NCI-H2196 treated with DMSO at 0.1 percent for 48 hours (cell line): Measurements from ENCODE around the gene ARHGEF7.
A peak's percentile ranks its signal among the peaks of the same experiment; 100 is the strongest.

Experiments used
- DNase-seq: peaks from one replicate; lab custom pipeline; 2025; ENCODE audit not compliant: unreplicated experiment; lab: John Stamatoyannopoulos, UW

ARHGEF7 gene

GRCh38 chr13:111216166-111216960 is 101.3 kb downstream of the ARHGEF7 start:
- DNase-seq: no peak

- DNase-seq: no peak
Observed at GRCh38 chr13:111217641-111218040, 102.5 kb downstream of the ARHGEF7 start.

- no peak for DNase-seq
Observed at GRCh38 chr13:111219280-111219679, 104.2 kb downstream of the ARHGEF7 start.

DNA sequence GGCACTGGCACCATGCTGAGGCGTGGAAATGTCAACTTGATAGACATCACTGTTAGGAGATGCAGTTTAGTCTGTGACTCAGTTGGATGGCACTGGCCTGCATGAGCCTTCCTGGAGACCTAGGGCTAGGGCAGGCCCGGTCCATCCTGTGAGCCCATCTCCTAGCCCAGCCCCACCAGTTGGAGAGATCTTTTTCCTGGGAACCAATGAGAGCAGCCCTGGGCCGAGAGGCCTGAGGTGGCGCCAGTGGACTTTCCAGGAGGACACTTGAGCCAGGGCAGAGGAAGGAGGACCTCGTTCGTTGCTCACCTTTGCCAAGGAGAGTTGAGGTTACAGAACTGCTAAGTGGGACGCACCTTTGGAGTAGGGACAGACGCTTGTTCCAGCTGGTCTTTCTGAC is 104.8 kb downstream of the ARHGEF7 start:
- no peak for DNase-seq

DNA sequence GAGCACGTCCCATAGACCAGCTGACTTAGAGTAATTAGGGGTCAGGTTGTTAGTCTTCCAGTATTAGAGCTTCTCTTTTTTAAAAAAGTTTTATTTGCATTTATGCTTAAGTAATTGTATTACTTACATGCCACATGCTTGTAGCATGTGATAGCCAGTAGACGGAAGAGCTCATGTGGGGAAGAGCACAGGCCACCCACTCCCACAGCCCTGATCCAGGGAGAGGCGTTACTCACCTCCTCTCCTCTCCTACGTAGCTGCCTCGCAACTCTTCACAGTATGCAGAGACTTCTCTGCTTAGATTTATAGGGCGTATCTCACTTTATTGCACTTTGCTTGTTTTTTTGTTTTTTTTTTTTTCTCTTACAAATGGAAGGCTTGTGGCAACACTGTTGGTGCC is 110.1 kb downstream of the ARHGEF7 start:
- no peak for DNase-seq

GRCh38 chr13:111225810-111226546 is 110.9 kb downstream of the ARHGEF7 start:
- DNase-seq: no peak

DNA sequence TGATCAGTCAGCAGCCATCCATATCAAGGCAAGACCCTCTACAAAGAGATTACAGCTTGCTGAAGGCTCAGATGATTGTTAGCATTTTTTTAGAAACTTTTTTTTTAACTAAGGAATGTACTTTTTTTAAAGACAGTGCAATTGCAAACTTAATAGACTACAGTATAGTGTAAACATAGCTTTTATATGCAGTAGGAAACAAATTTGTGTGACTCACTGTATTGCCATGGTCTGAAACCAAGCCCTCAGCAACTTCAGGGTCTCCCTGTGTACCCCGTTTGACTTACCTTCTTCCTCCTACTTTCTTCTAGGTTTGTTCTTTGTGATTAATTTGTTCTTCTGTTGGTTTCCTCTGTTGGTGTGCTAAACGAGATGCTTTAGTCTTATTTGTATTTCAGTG is 112.3 kb downstream of the ARHGEF7 start:
- no peak for DNase-seq

GRCh38 chr13:111228262-111229144 is 113.4 kb downstream of the ARHGEF7 start:
- no peak for DNase-seq

DNA sequence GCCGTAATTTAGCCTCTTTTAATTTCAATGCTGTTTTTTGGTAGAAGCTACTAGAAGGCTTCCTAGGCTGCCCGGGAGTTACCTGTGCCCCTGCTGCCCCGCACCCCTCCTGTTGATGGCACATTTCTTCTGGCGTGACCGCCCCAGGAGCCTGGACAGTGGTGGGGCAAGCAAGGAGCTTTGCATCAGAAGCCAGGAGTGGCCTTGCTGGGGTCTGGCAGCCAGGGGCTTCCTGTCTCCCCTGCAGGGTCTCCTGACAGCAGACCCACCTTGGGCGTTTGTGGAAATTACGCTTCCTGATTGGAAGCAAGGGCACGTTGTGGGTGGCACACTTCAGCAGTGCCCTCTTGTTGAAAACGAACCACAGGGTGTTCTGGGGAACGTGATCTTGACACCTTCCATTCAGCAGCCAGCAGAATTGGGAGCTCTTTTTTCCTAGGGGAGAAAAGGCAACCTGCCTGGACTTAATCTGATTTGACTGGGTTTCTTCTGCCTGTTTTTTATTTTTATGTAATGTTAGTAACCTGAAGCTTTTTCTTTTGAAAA is 115.3 kb downstream of the ARHGEF7 start:
- DNase-seq: no peak

DNA sequence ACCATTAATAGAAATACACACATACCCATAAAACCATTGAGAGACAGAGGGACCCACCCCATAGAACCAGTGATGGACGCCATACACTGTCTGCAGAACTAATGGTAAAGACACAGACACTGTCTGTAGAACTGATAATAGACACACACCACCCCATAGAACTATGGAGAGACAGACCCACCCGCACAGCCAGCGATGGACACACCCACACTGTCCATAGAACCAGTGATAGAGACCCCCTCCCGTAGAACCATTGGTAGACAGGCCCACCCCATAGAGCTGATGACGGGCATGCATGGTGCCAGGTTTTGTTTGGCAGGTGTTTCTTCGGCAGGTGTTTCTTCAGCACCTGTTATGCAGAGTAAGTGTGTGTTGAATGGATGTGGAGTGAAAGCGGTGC is 117.1 kb downstream of the ARHGEF7 start:
- DNase-seq: no peak

- DNase-seq: no peak
Observed at GRCh38 chr13:111233080-111233479, 118.0 kb downstream of the ARHGEF7 start.

- DNase-seq: no peak
Observed at GRCh38 chr13:111239764-111240670, 124.9 kb downstream of the ARHGEF7 start.

- no peak for DNase-seq
Observed at GRCh38 chr13:111241006-111241755, 126.1 kb downstream of the ARHGEF7 start.

- DNase-seq: no peak
Observed at GRCh38 chr13:111241862-111242261, 126.8 kb downstream of the ARHGEF7 start.

DNA sequence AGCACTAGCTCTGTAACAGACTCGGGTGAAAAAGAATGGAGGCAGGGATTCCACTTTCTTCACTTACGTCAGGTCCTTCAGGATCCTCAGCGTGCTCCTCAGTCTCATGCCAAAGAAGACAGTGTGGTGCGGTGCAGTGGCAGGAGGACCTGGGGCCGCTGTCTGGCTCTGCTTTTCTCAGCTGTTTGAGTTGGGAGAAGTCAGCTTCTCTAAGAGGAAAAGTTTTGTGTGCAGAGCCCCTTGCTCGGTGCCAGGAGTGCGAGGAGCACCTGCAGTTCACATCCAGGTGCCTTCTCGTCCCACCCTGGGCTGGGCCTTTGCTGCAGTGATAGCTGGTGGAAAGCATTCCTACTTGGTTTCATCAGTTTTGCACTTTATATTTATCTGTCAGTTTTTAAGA is 127.5 kb downstream of the ARHGEF7 start:
- no peak for DNase-seq

GRCh38 chr13:111243981-111244380 is 128.9 kb downstream of the ARHGEF7 start:
- DNase-seq: no peak

DNA sequence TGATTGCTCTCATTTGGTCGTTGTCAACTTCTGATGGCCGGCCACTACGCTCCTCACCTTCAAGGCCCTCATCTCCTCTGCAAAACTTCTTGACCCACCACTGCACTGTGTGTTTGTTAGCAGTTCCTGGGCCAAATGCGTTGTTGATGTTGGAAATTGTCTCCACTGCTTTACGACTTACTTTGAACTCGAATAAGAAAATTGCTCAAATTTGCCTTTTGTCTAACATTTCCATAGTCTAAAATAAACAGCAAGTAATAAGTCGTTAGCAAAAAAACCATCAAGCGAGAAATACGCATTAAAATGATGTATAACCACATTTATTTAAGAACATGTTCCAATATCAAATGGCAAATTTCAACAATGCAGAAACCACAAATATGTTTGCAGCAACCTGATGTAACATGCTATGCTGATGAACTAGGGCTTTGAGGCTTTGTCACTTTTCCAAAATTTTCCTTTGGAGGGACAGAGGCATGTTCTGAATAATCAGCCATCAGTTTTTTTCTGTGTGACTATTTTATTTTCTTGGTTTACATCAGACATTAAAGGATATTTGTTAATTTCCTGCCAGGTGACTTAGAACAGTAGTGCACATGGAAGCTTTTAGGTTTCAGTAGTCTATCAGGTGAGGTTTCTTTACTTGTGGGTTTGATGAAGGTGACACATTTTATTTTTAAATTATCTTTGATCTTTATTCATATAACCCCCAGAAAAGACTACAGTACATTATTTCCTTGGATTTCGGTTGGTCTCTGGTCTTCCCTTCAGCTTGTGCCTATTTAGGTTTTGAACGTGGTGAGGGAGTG is 130.7 kb downstream of the ARHGEF7 start:
- DNase-seq: no peak

GRCh38 chr13:111247552-111247951 is 132.4 kb downstream of the ARHGEF7 start:
- DNase-seq: peak; percentile 27

- no peak for DNase-seq
Observed at GRCh38 chr13:111248822-111249221, 133.7 kb downstream of the ARHGEF7 start.
